Measurements from ENCODE around the gene EDRF1.
"Not testable (repeated sequence)": the region's sequence is repeated elsewhere in the genome, so short reads cannot be mapped to it uniquely, and the experiment has no call there.

The EDRF1 gene, protein sequence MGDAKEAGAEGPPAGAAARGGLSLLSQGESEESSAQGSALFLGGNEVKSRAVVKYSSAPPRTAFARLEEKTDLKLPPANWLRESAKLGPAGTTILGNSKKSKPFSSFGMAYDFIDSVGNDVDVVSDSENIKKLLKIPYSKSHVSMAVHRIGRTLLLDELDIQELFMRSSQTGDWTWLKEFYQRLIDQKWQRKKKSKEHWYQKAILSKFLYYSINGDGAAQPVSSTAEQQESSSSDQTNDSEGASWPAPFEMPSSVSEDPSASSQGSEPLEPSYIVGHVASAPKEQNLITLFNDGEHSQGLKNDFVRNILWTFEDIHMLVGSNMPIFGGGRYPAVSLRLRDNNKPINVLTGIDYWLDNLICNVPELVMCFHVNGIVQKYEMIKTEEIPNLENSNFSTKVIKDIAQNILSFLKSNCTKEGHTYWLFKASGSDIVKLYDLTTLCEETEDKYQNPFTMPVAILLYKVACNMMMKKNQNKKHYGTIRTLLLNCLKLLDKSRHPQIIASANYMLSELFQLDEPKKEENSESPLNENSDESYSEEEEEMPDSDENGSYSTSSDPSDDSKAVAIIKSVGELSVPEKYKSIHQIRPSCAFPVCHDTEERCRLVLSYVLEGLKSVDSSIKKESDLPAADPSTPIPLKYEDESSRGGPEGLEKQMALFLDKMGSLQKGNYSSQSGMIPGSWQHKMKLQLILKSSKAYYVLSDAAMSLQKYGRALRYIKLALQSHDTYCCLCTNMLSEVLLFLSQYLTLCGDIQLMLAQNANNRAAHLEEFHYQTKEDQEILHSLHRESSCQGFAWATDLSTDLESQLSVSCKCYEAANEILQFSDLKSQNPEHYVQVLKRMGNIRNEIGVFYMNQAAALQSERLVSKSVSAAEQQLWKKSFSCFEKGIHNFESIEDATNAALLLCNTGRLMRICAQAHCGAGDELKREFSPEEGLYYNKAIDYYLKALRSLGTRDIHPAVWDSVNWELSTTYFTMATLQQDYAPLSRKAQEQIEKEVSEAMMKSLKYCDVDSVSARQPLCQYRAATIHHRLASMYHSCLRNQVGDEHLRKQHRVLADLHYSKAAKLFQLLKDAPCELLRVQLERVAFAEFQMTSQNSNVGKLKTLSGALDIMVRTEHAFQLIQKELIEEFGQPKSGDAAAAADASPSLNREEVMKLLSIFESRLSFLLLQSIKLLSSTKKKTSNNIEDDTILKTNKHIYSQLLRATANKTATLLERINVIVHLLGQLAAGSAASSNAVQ

DNA sequence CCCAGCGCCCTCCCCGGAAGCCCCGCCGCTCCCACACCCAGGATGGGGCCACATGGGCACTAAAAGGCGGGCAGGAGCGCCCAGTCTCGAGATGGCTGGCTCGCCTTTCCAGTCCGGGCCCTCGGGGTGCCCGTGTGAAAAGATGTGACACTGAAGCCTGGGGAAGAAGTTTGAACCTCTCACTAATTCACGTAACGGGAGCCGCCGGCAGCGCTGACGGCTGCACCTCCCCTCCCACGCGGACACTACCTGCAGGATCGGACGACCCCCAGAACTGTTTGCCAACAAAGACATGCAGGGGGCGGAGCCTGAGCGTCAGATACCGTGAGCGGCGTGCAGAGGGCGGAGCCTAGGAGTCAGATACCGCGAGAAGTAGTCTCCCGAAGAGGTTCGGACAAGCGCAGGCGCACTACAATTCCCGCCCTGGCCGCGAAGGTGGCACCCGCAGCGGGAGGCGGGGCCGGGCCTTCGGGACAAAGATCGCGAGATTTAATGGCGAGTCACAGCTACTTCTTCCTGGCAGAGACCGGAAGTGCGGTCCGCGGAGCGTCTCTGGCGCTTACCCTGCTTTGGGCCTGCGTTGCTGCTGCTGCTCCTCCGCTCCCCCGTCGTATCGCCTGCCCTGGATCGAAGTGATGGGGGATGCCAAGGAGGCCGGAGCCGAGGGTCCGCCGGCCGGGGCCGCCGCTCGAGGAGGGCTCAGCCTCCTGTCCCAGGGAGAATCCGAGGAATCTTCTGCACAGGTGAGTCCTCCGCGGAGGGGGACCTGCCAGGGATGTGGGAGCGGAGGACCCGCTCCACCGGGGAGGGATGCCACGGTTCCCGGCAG is at the start of gene EDRF1:
TSS of gene EDRF1 (plus strand) at position 537 of the 829 bp plus-strand sequence. CDS start at position 636, 99 bp downstream.
- peak; percentile 100 for DNase-seq

DNA sequence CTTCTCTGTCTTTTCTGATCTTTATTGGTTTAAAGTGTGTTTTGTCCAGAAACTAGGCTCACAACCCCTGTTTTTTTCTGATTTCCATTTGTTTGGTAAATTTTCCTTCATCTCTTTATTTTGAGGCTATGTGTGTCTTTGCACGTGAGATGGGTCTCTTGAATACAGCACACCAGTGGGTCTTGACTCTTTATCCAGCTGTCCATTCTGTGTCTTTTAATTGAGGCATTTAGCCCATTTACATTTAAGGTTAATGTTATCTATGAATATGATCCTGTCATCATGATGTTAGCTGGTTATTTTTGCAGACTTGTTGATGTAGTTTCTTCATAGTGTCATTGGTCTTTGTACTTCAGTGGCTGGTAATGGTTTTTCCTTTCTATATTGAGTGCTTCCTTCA is 46.6 kb upstream of the EDRF1 start:
- DNase-seq = no peak

DNA sequence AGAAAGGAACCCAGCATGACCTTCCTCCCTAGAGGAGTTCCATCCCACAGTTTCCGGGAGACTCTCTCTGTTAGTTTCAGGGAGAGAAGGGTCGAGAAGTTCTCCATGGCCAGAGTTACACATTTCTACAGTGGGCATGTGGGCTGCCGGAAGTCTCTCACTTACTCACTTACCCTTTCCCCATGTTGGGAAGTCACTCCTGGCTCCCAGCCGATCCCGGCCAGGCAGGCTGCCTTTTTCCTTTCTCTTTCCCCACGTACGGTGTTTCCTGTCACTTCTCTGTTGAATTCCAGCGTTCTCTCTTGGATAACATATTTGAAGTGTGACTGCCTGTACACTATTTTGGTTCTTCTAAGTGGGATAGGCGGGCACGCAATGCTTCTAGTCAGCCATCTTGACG is 40.1 kb upstream of the EDRF1 start:
- no peak for DNase-seq

DNA sequence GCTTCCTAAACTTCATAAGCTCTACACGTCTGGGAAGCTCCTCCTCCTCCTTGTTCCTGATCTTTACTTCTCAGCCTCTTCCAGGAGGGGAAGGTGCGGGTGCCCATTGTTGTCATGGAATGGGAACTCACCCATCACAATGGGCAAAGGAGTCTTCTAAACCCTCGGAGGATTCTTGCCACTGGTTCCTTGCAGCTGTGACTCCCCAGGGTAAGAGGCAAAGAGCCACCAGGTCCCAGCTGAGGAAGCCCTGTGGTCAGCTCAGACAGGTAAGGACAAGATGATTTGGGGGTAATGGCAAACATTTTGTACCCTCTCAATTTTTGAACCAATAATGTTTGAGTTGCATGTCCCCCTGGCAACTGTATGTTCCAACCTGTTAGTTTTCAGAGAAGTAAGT is 36.4 kb upstream of the EDRF1 start, which contains the start of gene TEX36:
TSS of gene TEX36 (minus strand) at position 101 of the 400 bp plus-strand sequence. CDS start 174 bp downstream, outside the sequence.
- DNase-seq = no peak

DNA sequence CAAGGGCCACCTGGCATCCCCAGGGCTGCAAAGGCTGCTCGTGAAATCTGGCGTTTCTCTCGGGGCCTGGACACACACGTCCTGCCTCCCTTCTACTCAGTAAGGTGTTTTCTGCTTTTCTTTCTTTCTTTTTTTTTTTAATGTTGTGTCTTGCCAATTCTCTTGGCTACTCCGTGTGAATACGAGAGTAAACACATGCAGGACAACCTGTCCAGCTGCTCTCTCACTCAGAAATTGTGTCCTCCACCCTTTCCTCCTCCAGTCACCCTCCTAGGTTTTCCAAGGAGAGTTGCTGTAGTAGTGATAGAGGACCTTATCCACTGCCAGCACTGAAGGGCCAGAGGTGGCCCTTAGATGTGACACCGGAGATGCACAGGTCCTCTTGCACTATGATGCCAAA is 35.7 kb upstream of the EDRF1 start:
- no peak for DNase-seq

DNA sequence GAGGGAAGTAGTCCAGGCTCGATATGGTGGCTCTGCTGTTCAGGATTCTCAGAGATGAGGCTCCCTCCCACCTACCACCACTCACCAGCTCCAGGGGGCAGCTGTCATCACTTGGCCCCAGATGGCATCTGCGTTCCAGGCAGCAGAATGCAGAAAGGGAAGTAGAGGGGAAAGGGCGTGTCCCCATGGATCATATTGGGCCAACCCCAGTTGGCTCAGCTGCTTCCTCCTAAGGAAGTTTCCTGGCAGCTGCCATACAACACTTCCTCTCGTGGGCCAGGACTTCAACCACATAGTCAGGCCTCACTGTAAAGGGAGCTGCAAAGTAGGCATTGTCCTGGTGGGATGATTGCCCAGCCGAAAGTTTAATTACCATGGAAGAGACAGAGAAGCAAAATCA is 34.9 kb upstream of the EDRF1 start:
- no peak for DNase-seq

DNA sequence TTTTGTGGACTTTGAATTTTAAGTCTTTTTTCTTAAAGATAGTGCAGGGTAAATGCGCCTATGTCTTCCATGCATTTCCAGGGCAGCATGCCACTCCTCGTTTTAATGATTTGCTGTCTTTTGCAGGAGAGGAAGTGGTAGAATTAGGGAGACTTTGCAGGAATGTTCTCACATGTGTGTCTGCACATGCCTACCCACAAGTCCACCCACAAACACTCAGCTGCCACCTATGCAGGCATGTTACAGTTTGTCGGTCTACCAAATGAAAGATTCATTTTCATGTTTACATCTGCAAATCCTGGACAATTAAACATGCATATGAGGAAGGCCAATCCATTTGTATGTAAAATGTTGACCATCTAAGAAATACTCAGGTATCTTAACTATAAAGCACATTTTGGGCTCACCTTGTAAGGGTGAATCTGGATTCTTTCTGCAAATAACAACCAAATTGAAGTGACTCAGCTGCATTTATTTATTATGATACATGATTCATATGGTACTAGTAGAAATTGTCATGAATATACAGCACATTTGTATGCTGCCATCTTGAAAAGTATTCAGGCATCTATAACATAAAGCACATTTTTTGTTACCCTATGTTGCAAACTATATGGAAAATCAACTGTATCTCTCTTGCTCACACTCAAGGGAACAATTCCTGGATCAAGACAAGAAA is 31.9 kb upstream of the EDRF1 start:
- DNase-seq = no peak

DNA sequence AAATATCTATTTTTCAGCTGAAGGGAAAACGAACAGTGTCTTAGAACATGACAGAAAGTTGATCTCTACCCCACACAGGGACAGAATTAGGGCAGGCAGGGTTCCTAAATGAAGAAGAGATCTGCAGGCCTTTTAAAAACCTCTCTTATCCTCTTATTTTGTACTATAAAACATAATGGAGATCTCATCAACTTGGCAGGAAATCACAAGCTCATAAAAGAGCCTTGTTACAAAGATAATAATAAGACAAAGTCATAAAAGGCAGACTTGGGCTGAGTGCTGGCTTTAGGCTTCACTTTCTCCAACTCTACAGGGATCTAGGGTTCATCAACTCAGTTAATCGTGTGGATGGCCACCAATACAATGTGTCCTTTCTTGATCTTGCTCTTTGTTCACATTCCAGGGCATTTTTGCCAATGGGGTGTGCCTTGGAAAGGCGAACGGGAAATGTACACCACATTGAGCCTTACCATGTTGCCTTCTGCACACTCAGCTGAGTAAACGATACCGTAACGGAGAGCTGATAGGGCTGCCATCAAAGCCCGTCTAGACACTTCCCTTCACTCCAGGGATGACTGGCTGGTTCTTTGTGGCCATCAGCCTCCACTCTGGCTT is 29.4 kb upstream of the EDRF1 start:
- DNase-seq = no peak

DNA sequence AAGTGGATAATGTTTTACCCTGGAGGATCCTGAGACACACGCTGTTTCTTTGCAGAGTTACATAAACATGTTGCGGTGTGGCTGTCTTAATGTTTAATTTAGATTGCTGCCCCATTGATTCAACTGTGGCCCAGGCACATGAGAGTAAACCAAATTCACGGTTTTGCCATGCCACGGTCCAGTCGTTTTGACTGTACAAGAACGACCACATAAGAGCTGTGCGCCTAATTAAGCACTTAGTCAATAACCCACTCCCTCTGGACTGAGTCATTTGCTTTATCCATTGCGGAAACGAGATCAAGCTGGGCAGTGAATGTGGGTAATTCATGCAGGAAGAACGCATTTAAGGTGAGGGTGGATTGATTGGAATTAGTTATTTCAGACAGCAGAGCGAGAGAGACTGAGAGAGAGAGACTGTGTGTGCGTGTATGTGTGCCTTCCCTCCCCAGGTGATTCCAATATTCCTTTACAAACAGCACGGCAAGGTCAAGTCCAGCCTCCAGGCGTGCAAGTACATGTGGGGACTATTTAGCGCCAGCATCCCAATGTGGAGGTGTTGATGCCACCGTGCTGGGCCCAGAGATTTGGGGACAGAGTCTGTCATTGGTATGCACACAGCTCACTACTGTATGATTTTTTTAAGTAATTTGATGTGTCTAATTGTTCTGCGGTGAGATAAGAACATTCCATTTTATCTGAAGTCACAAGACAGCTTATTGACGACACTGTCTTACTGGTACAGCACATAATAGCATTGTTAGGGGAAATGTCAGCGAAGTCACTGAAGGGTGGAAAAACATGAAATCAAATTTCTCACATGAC is 28.1 kb upstream of the EDRF1 start:
- no peak for DNase-seq

DNA sequence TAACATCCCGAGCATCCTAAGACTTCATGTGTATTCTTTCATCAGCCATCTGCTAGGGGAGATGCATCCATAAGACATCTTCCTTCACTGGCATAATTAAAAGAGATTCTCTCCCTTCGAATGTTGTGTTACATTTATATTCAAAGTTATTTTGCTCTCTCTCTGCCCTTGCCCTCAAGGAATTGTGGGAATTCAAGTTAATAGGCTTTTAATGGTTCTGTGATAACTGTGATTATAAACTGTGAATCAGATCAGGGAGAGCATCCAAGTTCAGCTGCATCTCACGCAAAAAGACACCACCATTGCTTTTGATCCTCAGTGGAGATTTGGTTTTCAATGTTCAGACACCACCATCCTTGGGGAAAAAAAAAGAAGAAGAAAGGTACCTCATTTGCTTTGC is 27.3 kb upstream of the EDRF1 start:
- DNase-seq = no peak

DNA sequence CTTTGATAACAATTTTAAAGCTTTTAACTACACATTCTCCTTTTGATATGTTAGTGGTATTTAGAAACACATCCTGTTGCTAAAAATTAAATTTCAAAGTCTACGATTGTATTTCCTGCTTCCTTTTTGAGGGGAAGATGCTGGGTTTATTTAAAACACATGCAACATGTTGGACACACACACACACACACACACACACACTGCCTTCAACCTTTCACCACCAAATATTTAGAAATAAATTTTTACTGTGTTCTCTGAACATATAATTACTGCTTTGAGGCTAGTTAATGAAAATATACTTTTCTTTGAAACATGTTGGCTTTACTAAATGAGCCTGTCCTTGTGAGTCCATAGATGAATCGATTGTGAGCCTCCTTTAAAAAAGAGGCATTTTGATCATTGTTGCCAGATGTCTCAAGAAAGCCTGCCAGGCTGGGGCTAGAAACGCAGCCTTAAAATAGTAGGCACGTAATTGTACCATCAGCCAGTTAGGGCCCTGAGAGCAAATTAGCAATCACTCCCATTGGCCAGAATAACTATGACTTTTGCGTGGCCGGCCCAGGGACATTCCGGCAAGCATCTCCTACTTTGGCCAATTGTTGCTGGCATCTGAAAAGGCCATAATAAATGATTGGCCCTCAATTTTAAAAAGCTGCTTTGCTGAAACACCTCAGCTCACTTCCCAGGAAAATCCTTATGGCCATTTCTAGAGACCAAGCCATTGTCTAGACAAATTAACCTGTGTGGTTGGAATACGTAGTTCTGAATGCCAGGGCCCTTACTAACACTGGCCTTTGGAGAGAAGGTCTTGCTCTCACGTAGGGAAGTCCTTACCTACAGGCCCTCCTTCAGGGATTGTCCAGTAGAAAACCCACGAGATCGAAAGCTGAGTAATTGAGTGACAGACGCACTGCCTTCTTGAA is 26.6 kb upstream of the EDRF1 start:
- DNase-seq = no peak

DNA sequence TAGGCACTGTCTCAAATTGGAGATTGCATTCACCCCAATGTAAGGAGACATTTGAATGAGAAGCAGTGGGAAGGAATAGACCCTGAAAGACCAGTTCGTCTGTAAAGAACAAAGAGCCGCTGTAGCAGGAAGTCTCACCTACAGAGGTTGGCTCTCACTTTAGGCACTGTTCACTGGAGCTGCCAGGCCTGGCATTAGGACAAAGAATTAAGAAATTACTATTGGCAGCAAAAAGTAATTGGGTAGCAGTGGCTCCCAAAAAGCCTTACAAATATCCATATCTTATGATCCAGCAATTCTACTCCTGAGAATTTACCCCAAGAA is 26.0 kb upstream of the EDRF1 start:
- DNase-seq = no peak

DNA sequence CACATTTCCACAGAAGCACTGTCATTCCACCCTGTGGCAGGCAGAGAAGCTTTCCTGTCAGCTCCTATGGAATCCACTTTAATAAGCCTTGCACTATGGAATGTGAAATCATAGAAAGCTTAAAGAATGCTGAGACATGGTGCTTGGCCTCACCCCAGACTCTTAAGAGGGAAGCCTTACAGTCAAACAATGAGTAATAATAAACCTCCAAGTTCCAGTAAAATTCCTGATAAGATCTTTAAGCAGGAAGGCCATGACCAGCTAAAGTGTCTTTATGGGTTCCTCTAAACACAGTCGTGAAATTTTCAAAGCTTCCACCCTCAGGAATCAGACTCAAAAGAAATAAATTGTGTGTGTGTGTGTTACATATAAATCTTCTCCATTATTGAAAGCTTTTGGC is 24.6 kb upstream of the EDRF1 start:
- no peak for DNase-seq

DNA sequence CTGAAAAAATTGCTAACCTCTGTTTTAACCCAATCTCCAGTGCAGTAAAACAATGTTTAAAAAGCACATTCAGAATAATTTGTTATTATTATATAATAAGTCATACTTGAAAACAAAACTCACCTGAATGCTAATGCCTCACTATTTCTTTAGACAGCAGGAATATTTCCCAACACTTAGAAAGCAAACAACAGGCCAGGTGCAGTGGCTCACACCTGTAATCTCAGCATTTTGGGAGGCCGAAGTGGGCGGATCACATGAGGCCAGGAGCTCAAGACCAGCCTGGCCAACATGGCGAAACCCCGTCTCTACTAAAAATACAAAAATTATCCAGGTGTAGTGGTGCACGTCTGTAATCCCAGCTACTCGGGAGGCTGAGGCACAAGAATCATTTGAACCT is 22.6 kb upstream of the EDRF1 start:
- not testable (repeated sequence) for DNase-seq

DNA sequence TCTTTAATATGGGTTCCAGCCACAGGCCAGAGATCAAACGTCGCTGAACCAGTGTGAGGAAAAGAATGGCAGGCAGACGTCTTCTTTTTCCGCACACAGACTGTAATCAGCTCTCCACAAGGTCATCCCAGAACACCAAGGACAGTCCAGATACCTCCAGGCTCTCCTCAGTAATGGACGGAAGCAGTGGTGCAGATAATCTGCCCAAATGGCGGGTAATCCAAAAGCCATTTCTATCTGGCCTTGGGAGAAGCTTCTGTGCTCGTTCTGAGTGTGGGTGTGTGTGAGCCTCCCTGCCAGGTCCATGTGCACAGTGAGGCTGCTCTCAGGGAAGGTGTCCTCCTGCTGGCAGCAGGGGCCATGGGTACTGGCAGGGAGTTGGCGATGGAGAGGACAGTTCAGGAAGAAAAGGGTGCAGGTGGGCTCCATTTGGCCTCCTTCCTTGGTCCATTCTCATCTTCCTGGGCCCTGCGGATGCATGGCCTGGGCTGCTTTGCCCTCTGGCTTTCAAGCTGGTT is 21.0 kb upstream of the EDRF1 start:
- no peak for DNase-seq

DNA sequence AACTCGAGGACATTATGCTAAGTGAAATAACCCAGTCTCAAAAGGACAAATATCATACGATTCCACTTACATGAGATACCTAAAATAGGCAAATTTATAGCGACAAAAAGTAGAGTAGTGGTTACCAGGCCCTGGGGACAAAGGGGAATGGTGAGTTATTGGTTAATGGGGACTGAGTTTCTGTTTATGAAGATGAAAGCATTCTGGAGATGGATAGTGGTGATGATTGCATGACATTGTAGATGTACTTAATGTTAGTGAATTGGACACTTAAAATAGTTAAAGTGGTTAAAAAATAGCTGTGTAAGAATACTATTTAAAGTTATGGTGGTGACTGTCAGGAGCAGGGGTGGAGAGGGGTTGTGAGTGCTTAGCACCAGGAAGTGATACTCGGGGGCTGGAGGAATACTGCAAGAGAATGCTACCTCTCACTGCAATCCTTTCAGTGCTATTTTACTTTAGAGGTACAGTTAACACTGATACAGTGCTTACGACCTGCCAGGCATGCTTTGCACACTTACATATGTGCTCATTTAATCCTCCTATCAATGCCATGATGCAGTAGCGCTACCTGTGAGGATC is 19.9 kb upstream of the EDRF1 start:
- DNase-seq = no peak

DNA sequence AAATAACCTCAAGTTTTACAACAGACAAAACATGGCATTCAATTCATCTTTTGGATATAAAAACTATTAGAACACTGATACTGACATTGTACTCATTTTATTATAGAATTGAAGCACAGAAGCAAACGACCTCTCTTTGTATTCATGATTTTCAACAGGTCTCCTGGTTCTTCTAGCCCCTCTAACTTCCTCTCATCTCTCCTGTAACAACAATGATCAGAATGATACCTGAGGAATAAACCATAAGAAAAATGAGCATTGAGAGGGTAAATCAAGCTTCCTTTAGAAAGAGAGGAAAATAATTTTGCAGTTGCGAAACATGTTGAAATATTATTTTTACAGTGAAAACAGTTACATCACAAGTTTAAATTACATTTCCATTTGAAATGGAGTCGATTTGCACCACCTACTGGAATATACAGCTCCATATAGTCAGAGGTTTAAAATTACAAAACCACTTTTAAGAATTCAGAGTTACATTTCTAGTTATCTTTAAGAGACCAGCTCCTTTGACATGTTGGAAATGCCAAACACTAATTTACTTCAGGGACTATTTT is 19.1 kb upstream of the EDRF1 start:
- no peak for DNase-seq

All from CD4-positive, alpha-beta T cell treated with Interleukin-15 for 1 hour (primary cell).